ENCODE measurements around the gene SCAMP5.

SCAMP5 gene, protein sequence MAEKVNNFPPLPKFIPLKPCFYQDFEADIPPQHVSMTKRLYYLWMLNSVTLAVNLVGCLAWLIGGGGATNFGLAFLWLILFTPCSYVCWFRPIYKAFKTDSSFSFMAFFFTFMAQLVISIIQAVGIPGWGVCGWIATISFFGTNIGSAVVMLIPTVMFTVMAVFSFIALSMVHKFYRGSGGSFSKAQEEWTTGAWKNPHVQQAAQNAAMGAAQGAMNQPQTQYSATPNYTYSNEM

DNA sequence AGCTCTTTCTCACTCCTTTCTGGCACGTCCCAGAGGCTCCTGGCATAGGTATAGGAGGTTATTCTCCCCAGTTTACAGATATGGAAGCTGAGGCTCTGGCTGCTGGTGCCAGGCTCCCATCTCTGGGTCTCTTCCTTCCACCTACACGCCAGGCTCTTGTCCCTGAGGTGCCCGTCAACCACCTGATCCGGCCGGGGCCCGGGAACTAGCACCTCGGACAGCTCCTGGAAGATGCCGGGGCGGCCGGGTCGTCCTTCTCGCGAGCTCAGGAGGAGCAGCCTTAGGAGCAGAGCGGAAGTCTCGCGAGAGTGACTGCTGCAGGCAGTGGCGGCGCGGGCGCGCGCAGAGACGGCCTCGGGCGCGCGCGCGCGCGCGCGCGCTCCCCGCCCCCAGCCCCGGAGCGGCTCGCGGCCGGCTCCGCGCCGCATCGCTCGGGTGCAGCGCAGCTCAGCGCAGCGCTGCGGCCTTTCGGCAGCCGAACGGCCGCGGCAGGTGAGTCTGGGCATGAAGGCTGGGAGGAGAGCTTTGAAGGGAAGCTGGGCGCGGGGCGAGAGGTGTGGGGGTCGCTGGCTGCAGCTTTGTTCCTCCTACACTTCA lies at the start of gene SCAMP5:
SCAMP5 (plus strand) TSS at position 382 of the 597 bp plus-strand sequence. CDS start 16,277 bp downstream, outside the sequence.
- DNase-seq = peak; percentile 98

DNA sequence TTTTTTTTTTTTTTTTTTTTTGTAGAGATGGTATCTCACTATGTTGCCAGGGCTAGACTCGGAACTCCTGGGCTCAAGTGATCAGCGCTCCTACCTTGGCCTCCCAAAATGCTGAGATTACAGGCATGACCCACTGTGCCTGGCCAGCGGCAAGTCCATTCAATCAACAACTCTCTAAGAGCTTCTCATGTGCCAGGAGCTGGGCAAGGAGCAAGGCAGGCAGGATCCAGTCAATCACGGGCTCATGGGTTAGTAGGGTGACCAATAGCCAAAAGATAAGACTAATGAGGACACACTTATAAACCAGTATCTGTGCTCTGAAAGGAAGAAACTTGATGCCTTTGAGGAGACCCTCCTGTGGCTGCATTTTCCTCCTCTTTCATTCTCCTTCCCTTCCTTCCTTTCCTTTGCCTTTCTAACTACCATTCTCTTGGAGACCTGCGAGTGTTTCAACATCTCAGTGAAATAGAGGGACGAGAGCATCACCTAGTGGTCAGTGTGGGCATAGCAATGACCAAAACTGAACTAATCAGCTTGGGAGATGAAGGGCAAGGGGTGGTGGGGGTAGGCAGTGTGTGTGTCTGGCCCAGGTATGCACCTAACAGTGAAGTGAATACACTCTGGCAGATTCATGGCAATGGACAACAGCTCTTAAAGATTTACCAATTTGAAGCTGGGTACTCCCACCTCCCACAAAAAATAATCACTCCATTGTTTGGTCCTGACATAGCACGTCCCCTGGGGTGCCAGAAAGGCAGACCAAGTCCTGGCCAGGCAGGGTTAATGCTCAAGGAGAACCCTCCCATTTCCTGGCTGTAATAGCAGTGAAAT lies 45.1 kb upstream of the SCAMP5 start:
- peak; percentile 62 for DNase-seq

DNA sequence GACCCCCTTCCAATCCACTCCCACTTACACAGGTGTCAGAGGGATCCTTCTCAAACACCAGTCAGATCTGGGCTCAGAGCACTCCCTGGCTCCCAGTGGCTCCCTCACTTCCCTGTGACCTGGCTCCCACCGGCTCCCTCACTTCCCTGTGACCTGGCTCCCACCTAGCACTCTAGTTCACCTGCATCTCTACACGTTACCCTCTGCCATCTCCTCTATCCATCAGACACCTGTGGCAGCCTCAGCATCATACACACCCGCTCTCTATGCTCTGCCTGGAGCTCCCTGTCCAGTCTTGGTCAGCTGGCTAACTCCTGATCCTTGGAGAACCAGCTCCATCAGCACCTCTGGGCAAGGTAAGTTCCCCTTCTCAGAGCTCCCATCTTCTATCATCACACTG lies 44.4 kb upstream of the SCAMP5 start:
- DNase-seq = no peak

DNA sequence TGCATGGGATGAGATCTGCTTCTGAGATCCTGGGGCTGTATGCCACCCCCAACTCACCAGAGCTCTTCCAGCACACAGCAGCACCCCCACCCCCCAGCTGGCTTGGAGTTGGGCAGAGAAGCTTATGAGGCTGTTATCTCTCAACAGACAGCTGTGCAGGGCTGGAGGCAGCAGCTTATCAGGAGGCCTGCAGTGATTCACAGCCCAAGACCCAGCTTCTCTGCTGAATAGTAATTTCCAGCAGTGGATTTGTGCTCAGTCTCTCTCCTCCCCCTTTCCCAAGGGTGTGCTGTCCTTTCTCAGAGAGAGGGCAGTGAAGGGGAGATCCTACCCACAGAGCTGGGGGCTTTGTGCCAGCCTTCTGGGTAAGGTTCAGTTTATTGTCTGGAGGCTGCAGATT lies 40.8 kb upstream of the SCAMP5 start:
- DNase-seq = no peak

DNA sequence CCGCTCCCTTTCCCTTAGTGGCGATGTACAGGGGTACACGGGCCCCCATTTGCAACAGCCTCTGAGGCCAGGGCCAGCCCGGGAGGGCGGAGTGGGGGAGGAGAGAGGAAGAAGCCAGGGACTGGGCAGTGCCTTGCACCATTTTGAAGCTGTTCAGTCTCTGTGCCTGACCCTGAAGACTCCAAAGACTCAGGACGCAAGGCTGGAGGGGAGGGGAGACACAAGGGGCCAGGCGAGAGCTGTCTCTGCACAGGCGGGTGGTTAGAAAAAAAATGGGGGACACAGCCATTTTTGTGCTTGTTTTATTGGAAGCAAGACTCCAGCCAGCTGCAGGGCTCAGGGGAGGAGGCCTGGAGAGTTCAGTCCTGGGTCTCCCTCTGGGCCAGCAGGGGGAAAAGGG lies 40.3 kb upstream of the SCAMP5 start:
- no peak for DNase-seq

DNA sequence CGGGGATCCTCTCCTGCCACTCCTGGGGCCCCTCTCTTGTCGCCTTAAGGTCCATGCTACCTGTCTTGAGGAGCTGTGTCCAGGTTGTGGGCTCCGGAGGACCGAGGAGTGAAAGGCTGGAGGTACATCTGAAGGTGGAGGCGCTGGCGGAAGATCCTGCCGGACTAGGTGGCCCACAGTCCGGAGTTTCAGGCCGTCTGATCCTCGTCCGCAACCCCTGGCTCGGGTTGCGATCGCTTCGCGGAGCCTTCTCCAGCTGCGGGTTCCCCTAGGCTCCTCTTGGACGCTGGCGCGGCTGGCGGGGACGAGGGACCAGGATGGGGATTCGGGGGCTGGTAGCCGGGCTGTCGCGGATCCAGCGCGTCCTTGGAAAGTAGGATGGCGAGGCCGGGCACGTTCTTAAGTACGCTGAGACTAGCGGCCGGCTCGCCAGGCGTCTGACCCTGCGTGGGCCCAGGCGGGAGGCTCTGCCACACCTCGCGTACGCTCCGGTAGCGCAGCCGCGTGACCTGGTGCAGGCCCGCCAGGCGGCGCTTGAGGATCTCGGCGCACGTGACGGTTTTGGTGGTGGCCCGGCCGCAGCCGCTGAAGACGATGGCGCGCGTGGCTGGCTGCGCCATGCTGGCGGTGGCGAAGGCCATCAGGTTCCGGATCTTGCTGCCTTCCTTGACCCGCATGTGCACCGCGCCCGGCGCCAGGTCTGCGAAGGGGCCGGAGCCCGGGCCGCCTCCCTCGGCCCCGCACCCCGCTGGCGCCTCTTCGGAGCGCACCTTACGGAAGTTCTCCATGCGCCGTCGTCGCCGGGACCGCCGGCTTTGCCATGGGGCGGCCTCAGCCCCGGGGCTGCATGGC lies 39.3 kb upstream of the SCAMP5 start:
- peak; percentile 71 for DNase-seq

DNA sequence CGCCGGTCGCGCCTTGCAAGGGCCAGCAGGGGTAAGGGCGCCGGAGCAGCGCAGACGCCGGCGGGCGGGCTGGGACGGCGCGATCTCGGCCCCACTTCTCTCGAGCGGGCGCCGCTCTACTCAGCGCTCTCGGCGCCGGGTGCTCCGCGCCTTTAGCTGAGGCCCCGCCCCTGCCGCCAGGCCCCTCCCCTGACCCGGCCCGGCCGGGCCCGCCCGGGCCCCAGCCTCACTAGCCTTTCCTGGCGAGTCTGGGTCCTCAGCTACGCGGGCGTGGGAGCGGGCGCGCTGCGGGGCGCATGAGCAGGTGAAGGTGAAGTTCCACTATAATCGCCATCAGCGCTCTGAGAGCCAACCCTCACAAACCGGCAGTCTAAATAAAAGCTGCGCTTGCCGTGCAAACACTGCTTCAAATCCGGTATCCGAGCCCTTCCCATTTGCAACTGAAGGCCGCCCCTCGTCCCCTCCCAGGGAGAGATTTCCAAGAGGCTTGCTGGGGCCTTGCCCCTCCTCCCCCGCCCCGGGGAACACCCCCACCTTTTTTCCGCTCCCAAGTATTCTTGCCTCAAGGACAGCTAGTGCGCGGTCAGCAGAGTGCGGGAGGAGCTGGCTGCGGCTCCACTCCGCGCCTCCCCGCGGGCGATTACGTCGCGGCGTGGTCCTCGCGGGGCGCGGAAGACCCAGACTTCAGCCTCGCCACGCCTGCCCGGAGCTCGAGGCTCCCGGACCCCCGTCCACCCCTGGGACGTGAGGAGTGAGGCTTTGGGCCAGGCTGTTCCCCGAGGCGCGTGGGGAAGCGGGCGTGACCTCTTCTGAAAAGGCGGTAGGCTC lies 38.5 kb upstream of the SCAMP5 start, which contains the start of gene RPP25:
RPP25 (minus strand) TSS at position 125 of the 828 bp plus-strand sequence. CDS start 189 bp downstream, outside the sequence.
- peak; percentile 76 for DNase-seq

DNA sequence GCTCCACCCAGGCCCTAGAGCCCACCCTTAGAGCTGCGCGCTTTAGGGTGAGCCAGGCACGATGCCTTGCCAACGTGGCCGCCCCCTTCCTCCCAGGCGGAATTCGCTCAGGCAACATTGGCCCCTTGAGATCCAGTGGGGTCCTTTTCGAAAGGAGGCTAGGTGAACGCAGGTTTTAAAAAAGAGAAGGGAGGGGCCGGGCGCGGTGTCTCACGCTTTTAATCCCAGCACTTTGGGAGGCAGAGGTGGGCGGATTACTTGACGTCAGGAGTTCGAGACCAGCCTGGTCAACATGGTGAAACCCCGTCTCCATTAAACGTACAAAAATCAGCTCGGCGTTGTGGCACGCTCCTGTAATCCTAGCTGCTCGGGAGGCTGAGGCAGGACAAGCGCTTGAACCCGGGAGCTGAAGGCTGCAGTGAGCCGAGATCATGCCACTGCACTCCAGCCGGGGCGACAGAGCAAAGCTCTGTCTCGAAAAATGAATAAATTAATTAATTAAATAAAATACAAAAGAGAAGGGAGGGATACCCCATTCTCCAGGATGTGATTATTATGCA lies 37.8 kb upstream of the SCAMP5 start:
- DNase-seq = no peak

DNA sequence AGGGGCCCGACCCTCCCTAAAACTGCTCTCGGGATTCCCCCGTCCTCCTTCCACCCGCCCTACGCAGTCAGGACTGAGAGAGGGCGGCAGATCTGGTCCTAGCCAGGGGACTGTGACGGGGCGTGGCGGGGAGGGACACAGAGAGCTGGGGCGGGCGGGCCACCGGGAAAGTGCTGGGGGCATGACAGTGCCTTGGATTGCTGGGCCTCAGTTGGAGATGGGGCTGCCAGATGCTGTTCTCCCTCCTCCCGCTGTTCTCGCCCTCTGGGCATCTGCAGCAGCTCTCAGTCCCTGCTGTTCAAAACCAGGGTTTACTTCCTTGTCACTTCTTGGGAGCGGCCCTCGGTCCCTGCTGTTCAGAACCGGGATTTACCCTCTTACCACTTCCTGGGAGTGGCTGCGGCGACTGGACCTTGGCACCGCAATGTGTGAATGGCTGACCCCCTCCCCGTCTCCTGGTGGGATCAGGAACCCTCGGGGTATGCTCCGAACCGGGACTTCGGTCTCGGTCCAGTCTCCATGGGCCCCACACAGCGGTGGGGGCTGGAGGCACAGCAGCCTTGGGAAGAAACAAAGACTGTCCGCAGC lies 36.9 kb upstream of the SCAMP5 start:
- DNase-seq = peak; percentile 27

DNA sequence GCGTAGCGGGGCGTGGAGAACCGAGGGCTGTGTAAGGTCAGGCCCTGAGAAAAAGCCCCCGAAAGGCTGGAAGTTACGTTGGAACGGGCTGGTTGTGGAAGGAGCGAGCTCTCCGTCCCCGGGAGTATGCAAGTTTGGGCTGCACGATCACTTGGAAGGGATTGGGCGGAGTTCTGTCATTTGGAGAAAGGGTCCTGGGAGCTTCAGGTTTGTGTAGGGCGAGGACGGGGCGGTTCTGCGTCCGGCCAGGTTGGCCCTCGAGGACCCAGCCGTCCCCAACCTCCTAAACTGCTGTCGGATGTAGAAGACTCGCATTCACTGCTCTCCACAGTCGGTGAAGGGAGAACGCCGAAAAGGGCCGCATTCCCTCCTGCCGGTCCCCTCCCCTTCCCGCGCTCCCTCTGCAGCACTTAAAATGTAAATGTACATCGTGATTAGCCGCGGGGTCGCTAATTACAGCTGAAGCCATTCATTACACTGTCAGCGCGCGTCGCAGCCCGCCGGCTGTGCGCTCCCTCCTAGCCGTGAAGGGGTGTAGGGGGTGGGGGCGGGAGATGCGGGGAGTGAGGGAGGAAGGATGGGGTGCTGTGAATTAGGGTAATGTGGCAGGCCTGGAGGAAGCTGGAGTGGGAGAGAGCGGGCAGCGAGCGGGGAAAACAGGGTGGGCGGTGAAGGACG lies 36.3 kb upstream of the SCAMP5 start:
- peak; percentile 65 for DNase-seq

DNA sequence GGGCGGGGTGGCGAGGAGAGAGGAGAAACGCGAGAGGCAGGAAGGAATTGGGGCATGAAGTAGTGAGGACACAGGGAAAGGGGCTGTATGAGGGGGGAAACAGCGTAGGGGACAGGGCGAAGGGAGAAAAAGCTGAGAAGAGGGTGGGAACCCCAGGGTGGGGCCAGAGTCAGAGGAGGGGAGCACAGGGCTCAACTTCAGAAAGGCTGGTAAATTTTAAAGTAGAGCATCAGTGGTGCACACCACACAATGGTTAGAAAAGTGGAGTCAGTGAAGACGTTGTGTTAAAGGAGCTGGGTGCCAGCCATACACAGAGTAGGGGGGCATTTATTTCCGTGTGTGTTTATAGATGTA lies 35.8 kb upstream of the SCAMP5 start:
- no peak for DNase-seq

DNA sequence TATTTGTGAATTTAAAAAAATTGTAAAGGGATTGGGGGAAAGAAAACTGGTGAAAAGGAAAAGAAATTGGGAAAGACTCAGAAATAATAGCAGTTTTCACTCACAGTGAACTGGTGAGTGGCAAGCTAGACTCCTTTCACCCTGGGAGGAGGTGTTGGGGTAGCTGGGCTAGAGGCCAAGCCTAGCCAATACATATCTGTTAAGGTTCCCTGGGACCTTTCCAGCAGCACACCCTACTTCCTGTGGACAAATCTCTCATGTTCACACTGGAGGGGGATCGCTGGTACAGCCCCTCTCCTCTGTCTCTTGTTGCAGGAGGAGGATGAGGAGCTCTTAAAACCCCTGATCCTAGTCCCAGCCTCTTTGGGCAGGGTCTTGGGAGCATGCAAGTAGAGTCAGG lies 35.1 kb upstream of the SCAMP5 start:
- no peak for DNase-seq

DNA sequence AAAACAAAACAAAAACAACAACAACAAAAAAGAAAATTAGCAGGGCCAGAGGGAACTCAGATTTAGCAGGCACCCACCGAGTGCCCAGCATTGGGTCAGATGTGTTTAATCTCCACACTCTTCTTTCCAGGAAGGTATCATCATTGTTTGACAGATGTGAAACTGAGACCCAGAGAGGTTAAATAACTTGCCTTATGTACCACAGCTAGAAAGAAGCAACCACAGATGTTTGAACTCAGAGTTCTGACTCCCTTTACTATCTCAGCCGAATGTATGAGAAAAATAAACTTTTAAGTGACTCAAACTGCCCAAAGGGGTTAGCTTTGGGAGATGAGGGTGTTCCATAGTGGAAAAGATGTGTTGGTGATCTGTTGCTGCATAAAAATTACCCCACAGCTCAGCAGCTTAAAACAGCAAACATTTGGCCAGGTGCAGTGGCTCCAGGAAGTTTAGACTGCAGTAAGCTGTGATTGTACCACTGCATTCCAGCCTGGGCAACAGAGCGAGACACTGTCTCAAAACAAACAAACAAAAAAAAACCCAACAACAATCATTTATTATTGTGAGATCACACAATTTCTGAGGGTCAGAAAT lies 34.3 kb upstream of the SCAMP5 start:
- DNase-seq = no peak

DNA sequence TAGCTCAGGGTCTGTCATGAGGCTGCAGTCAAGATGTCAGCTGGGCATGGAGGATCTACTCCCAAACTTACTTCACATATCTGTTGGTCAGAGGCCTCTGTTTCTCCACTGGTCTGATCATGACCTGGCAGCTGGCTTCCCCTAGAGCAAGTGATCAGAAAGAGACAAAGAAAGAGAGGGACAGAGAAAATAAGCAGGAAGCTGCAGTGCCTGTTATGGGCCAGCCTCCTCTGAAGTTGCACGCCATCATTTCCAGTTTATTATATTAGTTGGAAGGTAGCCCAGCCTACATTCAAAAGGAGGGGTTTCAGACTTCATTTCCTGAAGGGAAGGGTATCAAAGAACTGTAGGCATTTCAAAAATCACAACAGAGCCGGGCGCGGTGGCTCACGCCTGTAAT lies 33.7 kb upstream of the SCAMP5 start:
- DNase-seq = no peak

DNA sequence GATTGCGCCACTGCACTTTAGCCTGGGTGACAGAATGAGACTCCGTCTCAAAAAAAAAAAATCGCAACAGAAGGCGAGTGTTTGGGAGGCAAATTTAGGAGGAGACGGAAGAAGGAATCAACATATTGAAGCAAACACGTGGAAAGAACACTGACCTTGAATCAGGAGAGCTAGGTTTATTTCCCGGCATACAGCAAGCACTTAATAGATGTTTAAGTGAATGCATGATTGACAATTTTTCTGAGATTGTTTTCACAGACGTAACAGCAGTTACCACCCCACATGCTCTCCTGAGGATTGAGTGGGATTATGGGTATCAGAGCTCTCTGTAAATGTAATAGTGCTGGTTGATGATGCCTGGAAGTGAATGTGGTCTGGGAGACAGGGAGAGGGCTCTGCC lies 33.1 kb upstream of the SCAMP5 start:
- DNase-seq = no peak

DNA sequence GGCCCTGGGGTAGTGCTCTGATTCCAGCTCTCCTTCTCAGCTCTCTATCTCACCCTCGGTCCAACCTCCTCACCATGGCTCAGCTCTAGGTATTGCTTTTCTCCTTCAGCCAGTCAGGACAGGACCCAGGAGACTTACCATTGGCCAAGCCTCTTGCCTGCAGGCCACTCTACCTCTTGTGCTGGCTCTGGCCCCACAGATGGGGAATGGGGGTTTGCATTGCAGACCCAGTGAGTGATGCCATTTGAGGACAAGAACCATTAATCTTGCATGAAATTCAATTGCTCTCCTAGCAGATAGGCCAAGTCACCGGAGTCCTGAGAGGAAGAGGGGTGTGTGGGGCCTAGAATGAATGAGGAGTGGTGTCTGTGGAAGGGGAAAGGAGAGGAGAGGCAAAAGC lies 32.7 kb upstream of the SCAMP5 start:
- DNase-seq = no peak

DNA sequence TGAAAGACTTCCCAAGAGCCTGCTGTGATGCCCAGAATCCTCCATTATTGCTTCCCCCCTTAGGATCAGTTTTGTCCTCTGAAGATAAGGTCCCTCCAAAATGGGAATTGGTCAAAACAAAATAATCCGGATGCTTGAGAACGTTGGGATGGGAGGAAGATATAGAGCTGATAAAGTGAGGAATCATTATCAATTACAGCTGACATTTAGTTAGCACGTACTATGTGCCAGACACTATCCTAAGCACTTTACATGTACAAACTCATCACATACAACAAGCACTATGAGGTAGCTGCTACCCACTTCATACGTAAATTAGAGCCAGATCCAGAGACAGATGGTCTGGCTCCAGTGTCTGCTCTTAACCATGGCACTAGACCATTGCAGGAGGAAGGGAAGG lies 32.1 kb upstream of the SCAMP5 start:
- DNase-seq = no peak

DNA sequence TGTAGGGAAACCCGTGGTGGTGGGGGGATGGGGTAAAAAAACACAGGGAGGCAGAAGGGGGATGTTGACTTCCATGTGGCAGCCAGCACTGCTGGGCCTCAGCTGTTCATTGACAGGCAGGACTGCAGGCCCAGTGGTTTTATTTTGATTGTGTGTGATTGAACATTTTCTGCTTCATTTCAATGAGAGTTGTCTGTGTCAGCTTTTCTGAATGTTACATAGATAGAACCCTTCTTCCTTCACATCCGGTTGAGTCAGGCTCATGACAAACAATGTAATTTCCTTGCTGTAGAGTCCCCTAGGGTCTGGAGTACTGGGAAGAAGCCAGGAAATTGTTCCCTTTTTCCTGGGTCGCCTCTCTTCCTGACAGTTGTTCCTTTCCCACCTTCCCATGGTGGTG lies 30.6 kb upstream of the SCAMP5 start:
- no peak for DNase-seq

DNA sequence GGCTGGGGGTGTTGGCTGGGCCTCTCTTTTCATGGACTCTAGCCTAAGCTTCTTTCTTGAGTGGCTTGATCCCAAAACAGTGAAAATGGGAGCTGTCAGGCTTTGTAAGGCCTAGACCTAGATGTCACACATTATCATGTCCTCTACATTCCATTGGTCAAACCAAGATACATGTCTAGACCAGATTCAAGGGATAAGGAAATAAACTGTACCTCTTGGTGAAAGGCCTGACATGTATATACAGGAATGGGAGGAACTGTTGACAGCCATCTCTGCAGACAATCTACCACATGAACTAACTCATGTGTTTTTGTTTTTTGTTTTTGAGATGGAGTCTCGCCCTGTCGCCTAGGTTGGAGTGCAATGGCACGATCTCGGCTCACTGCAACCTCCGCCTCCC lies 27.7 kb upstream of the SCAMP5 start:
- no peak for DNase-seq

DNA sequence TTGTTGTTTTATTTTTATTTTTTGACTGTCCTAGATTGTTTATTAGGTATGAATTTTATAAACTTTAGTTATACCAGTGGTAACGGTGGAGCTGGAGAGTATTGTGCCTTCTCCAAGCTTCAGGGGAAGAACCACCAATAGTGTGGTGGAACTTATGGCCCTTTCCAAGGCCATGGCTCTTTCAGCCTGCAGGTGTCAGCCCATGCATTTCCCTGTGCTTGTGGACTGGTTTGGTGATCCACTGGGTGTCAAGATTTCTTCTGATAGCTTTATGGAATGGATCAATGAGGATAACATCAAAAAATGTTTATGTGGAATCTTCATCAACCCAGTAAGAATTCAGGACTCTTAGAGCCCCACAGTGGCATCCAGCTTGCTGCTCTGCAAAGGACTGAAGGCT lies 19.2 kb upstream of the SCAMP5 start:
- no peak for DNase-seq

All from COR-L47 (cell line).